GM12878 (cell line): Measurements from ENCODE around the gene ATP6V0C. TPM values are rescaled to one million over a fixed set of nuclear protein-coding genes. Genes with fewer than 3 reads are reported as not detected.

Experiments
- ATAC-seq: fragments of 200-7000 bp; cut with Tn5 transposase; 3 replicates; pipeline ENCODE4 v1.9.1; 2020; ENCODE audit warnings: mild to moderate bottlenecking, moderate library complexity
- BruUV-seq: library from RNA; stranded (reverse); fragments of 400-500 nt; replicated peaks from 2 replicates; lab custom pipeline; 2021; lab: Mats Ljungman, UMichigan
- CTCF ChIA-PET: fragments of 300-600 bp; sonication (Branson Sonifier 250); formaldehyde crosslinking; extraction: SDS; loops from one replicate; lab custom pipeline; 2021; ENCODE audit warnings: inconsistent platforms; lab: Yijun Ruan, JAX
- POLR2A ChIA-PET: fragments of 350-600 bp; formaldehyde crosslinking; extraction: SDS; loops from one replicate; lab custom pipeline; 2021; ENCODE audit warnings: inconsistent platforms; lab: Charles Lee
- RAD21 ChIA-PET: fragments of 300-600 bp; sonication (Branson Sonifier 250); formaldehyde crosslinking; loops from one replicate; lab custom pipeline; 2023; ENCODE audit warnings: antibody characterized with exemption; ENCODE audit not compliant: unreplicated experiment; lab: Charles Lee
- SMC1A ChIA-PET: fragments of 300-600 bp; sonication (Branson Sonifier 250); formaldehyde crosslinking; loops from one replicate; lab custom pipeline; 2023; ENCODE audit not compliant: unreplicated experiment, uncharacterized antibody; lab: Charles Lee
- DNase-seq: peaks from one replicate; pipeline ENCODE4 v3.0.0-alpha.2; 2011; ENCODE audit warnings: low read depth, low spot score
- FAIRE-seq: peaks from 3 replicates; lab custom pipeline; 2011; peaks lifted over from hg19 to GRCh38; lab: Jason Lieb, UNC
- H2AFZ ChIP-seq: 2 replicates; pipeline ENCODE4 v1.6.0; 2011; ENCODE audit warnings: low read depth, low read length, control low read depth; ENCODE audit not compliant: control insufficient read depth
- H3K27ac ChIP-seq: 2 replicates; pipeline ENCODE4 v1.5.1; 2011; ENCODE audit warnings: control low read depth; ENCODE audit not compliant: control insufficient read depth, insufficient read depth
- H3K27me3 ChIP-seq, 2 experiments: replicated peaks in 1 of 2; 2 replicates each; pipeline versions ENCODE4 v1.6.0 to v1.6.1; 2011; ENCODE audit warnings: low read length in 1 of 2; ENCODE audit not compliant: control insufficient read depth in 2 of 2, insufficient read depth in 2 of 2
- H3K36me3 ChIP-seq, 2 experiments: 2 replicates each; pipeline ENCODE4 v1.5.1; 2011; ENCODE audit warnings: low read length in 1 of 2; ENCODE audit not compliant: control insufficient read depth in 2 of 2, insufficient read depth in 2 of 2
- H3K4me1 ChIP-seq: 2 replicates; pipeline ENCODE4 v1.6.1; 2011; ENCODE audit warnings: mild to moderate bottlenecking, low read length, moderate library complexity, mixed read lengths; ENCODE audit not compliant: control insufficient read depth, insufficient read depth
- H3K4me2 ChIP-seq: 2 replicates; pipeline ENCODE4 v1.6.0; 2011; ENCODE audit warnings: control low read depth; ENCODE audit not compliant: control insufficient read depth, insufficient read depth
- H3K4me3 ChIP-seq: fragments of 200-600 bp; sonication (generic); 2 replicates; pipeline ENCODE4 v1.5.1; 2016
- H3K79me2 ChIP-seq: 2 replicates; pipeline ENCODE4 v1.6.0; 2011; ENCODE audit warnings: low read length; ENCODE audit not compliant: control insufficient read depth, insufficient read depth
- H3K9ac ChIP-seq: 2 replicates; pipeline ENCODE4 v1.8.0; 2011; ENCODE audit warnings: low read length, control low read depth, mixed read lengths; ENCODE audit not compliant: control insufficient read depth, insufficient read depth
- H3K9me3 ChIP-seq: replicated peaks from 3 replicates; pipeline ENCODE4 v1.5.1; 2011; ENCODE audit warnings: mild to moderate bottlenecking, low read length; ENCODE audit not compliant: control insufficient read depth, insufficient read depth
- H4K20me1 ChIP-seq: 2 replicates; pipeline ENCODE4 v1.6.0; 2011; ENCODE audit not compliant: control insufficient read depth, insufficient read depth
- DPF2 ChIP-seq: fragments of 450-650 bp; IDR thresholded peaks from 2 replicates; pipeline ENCODE4 v1.6.1; 2017; ENCODE audit warnings: mild to moderate bottlenecking
- SIX5 ChIP-seq: IDR thresholded peaks from 2 replicates; pipeline ENCODE4 v1.6.1; 2011; ENCODE audit warnings: mild to moderate bottlenecking, low read depth, low read length, moderate library complexity; ENCODE audit not compliant: severe bottlenecking
- SPI1 ChIP-seq: IDR thresholded peaks from 2 replicates; pipeline ENCODE4 v1.6.1; 2011; ENCODE audit warnings: low read depth, mild to moderate bottlenecking, low read length, moderate library complexity, borderline replicate concordance; ENCODE audit not compliant: insufficient read depth
- WGBS: methylation state at CpG from one replicate; pipeline ENCODE4 v1.1.6; 2016; ENCODE audit warnings: low lambda C conversion rate; ENCODE audit not compliant: insufficient replicate concordance, insufficient coverage; ENCODE audit errors: missing lambda C conversion rate; 5-methylcytosine and 5-hydroxymethylcytosine counted together
- in situ Hi-C: fragments of 300-500 bp; cut with MboI; formaldehyde crosslinking; loops from 9 replicates; pipeline ENCODE4 v1.14.3; 2018; ENCODE audit warnings: mixed read lengths
- intact Hi-C: fragments of 100-400 bp; cut with micrococcal nuclease; formaldehyde crosslinking; loops from one replicate; pipeline ENCODE4 v1.14.2; 2022; ENCODE audit not compliant: unreplicated experiment
- polyA plus RNA-seq, 11 experiments: library from polyadenylated mRNA; depleted of rRNA in 4 of 11; unstranded in 6 of 11; stranded (reverse) in 5 of 11; fragments of >200 nt; fragmentation: Nextera tagmentation in 4 of 11; fragmentation: Illumina TruSeq in 1 of 11; extraction: Ambion mirVana in 4 of 11; extraction: Trizol in 1 of 11; gene quantifications; 1 replicate in 1 of 11; 2 replicates in 10 of 11; pipeline versions ENCODE4 v1.2.1 to v1.2.3, GENCODE V29; 2011 to 2016; ENCODE audit warnings: inconsistent platforms in 2 of 11, missing spikeins in 2 of 11, low read depth in 1 of 11
- total RNA-seq, 4 experiments: library from RNA; depleted of rRNA in 3 of 4; stranded (reverse); fragments of >200 nt in 3 of 4; fragmentation: Illumina TruSeq in 1 of 4; extraction: Trizol in 1 of 4; gene quantifications; 2 replicates each; pipeline versions ENCODE4 v1.2.1 to v1.2.3, GENCODE V29; 2013 to 2021

ATP6V0C gene
- total and polyA plus RNA-seq, 10 of the 15 experiments (the other 5 are each of a cell fraction or from before 2014, with no cell fraction given): 2.4 to 135 (median 18.4) TPM

- H3K79me2 ChIP-seq: no peaks in the 10 kb centered on the region
- intact Hi-C loops: loop anchor here (5.0 to 10.0 kb wide), 2 partner anchors 40 to 243 kb away; partner anchors contain the start of gene RNPS1
- peaks cover 33% of the 10 kb centered on the region for H3K4me1 ChIP-seq
- H3K9ac ChIP-seq: peak overlapping the region; percentile 36
- FAIRE-seq (peak; percentile 31), ATAC-seq (peak; percentile 60), DNase-seq (no peak)
- no peaks in the 10 kb centered on the region; a peak in 1 of 4 replicates for H3K36me3 ChIP-seq
- WGBS: 92% methylated on average over 9 of the region's 11 CpGs
- H3K27ac ChIP-seq: peak overlapping the region; percentile 83
- no peaks in the 10 kb centered on the region for H3K9me3 ChIP-seq
- H3K4me2 ChIP-seq: peak overlapping the region; percentile 86
- 0 out of 2 replicates have a peak overlapping the region, but pooled peaks have one; percentile 9 for H3K4me3 ChIP-seq
- TF ChIP-seq SIX5 (no peak), DPF2 (0 out of 2 replicates have a peak, but pooled peaks have one; percentile 4)
- no peaks in the 10 kb centered on the region for H4K20me1 ChIP-seq
- SMC1A ChIA-PET: no interaction called here
- H3K27me3 ChIP-seq: no peaks in the 10 kb centered on the region
- in situ Hi-C loops: loop anchor here (5.0 kb wide), 1 partner anchor 75 kb away; no protein-coding TSS in a partner anchor
- BruUV-seq: no TSS peak
- RAD21 ChIA-PET: interaction anchor here (0.7 to 1.2 kb wide), 2 partner anchors 25 to 460 kb away, joined by 3 to 6 read pairs; partner anchors contain the start of genes NTHL1 and TSC2
- H2AFZ ChIP-seq: peak overlapping the region; percentile 76
- POLR2A ChIA-PET: interaction anchor here (1.1 to 2.5 kb wide), 4 partner anchors 8 to 77 kb away, joined by 4 to 8 read pairs (median 4); partner anchors contain the start of gene TBC1D24
- CTCF ChIA-PET: interaction anchor here (0.8 to 1.2 kb wide), 3 partner anchors 8 to 313 kb away, joined by 3 to 5 read pairs (median 4); partner anchors contain the start of gene CCNF
Observed at GRCh38 chr16:2507665-2508064, 6.1 kb upstream of the ATP6V0C start.

GRCh38 chr16:2508722-2509400, 4.9 kb upstream of the ATP6V0C start:
- no peak for TF ChIP-seq SPI1
- RAD21 ChIA-PET: interaction anchor here (1.2 to 2.3 kb wide), 2 partner anchors 8 to 78 kb away, joined by 3 to 11 read pairs; no protein-coding TSS in a partner anchor
- H3K4me1 ChIP-seq: peaks cover 38% of the 10 kb centered on the region
- no peak overlapping the region for H3K4me3 ChIP-seq
- CTCF ChIA-PET: interaction anchor here (0.6 to 2.5 kb wide), 5 partner anchors 36 to 359 kb away, joined by 3 to 7 read pairs (median 4); no protein-coding TSS in a partner anchor
- H4K20me1 ChIP-seq: no peaks in the 10 kb centered on the region
- POLR2A ChIA-PET: interaction anchor here (1.1 to 2.5 kb wide), 4 partner anchors 11 to 79 kb away, joined by 3 to 8 read pairs (median 4); partner anchors contain the start of genes AMDHD2 and TBC1D24
- 82% methylated on average over 18 of the region's 18 CpGs for WGBS
- no peaks in the 10 kb centered on the region; a peak in 1 of 4 replicates for H3K36me3 ChIP-seq
- no peak overlapping the region for H3K4me2 ChIP-seq
- no peak overlapping the region for H2AFZ ChIP-seq
- intact Hi-C loops: loop anchor here (5.0 to 10.0 kb wide), 2 partner anchors 42 to 244 kb away; partner anchors contain the start of gene RNPS1
- no peaks in the 10 kb centered on the region for H3K9me3 ChIP-seq
- peaks cover under 1% of the 10 kb centered on the region for H3K79me2 ChIP-seq
- no peak overlapping the region for H3K27ac ChIP-seq
- SMC1A ChIA-PET: interaction anchor here (0.8 to 1.4 kb wide), 2 partner anchors 21 to 39 kb away, joined by 3 read pairs; no protein-coding TSS in a partner anchor
- no peak for DNase-seq
- no TSS peak for BruUV-seq
- H3K27me3 ChIP-seq: no peaks in the 10 kb centered on the region
- in situ Hi-C loops: loop anchor here (5.0 kb wide), 1 partner anchor 77 kb away; no protein-coding TSS in a partner anchor
- H3K9ac ChIP-seq: no peak overlapping the region
- FAIRE-seq: no peak
- ATAC-seq: no peak
